GM18508 (cell line): ENCODE results near the gene MRE11.
A peak's percentile ranks its signal among the peaks of the same experiment; 100 is the strongest.
"Not testable (repeated sequence)": the region's sequence is repeated elsewhere in the genome, so short reads cannot be mapped to it uniquely, and the experiment has no call there.

ENCODE experiments used
- ATAC-seq: cut with Tn5 transposase; IDR thresholded peaks from one replicate; pipeline ENCODE4 v1.9.1; 2021; ENCODE audit warnings: moderate number of reproducible peaks; ENCODE audit not compliant: insufficient read depth, unreplicated experiment

Gene MRE11

GRCh38 chr11:94507485-94507884 is 13.8 kb upstream of the MRE11 start:
- ATAC-seq, result no peak

GRCh38 chr11:94506513-94506912 is 12.9 kb upstream of the MRE11 start:
- not testable (repeated sequence) for ATAC-seq

- no peak for ATAC-seq
Measured at GRCh38 chr11:94504689-94505293, 11.1 kb upstream of the MRE11 start.

GRCh38 chr11:94501522-94501921 is 7.9 kb upstream of the MRE11 start:
- no peak for ATAC-seq

GRCh38 chr11:94500181-94500580 is 6.5 kb upstream of the MRE11 start:
- ATAC-seq, result no peak

- peak; percentile 30 for ATAC-seq
Measured at GRCh38 chr11:94494126-94494680, 559 bp upstream of the MRE11 start.

GRCh38 chr11:94486068-94486467 is 7.6 kb downstream of the MRE11 start:
- ATAC-seq, result no peak

- ATAC-seq, result no peak
Measured at GRCh38 chr11:94481342-94481741, 12.3 kb downstream of the MRE11 start.

GRCh38 chr11:94477624-94478023 is 16.0 kb downstream of the MRE11 start:
- no peak for ATAC-seq

GRCh38 chr11:94472916-94473799 is 20.5 kb downstream of the MRE11 start:
- ATAC-seq, result peak; percentile 86

GRCh38 chr11:94469416-94469815 is 24.2 kb downstream of the MRE11 start:
- ATAC-seq, result peak; percentile 72

GRCh38 chr11:94459576-94459975 is 34.1 kb downstream of the MRE11 start:
- ATAC-seq, result no peak

- ATAC-seq, result no peak
Measured at GRCh38 chr11:94457118-94458029, 36.3 kb downstream of the MRE11 start.

GRCh38 chr11:94455861-94456260 is 37.8 kb downstream of the MRE11 start:
- no peak for ATAC-seq

- no peak for ATAC-seq
Measured at GRCh38 chr11:94454301-94454700, 39.3 kb downstream of the MRE11 start.

- no peak for ATAC-seq
Measured at GRCh38 chr11:94452988-94453387, 40.7 kb downstream of the MRE11 start.

GRCh38 chr11:94450048-94450447 is 43.6 kb downstream of the MRE11 start:
- no peak for ATAC-seq

GRCh38 chr11:94449437-94449836 is 44.2 kb downstream of the MRE11 start:
- ATAC-seq, result no peak

GRCh38 chr11:94449029-94449428 is 44.6 kb downstream of the MRE11 start:
- no peak for ATAC-seq

GRCh38 chr11:94447149-94447548 is 46.5 kb downstream of the MRE11 start:
- no peak for ATAC-seq
